Sigmoid colon (tissue), 7 donors: ENCODE data around the gene SKAP1. TPM values are rescaled to one million over a fixed set of nuclear protein-coding genes. Genes with fewer than 3 reads are reported as not detected.

Experiments
- DNase-seq: peaks from one replicate; pipeline ENCODE4 v3.0.0-alpha.2; 2019
- H3K27ac ChIP-seq, 4 donors: fragments of 200-600 bp; sonication (generic); one replicate each; pipeline ENCODE4 v1.5.1; 2016 to 2019; ENCODE audit warnings: mild to moderate bottlenecking in 1 of 4
- H3K27me3 ChIP-seq, 3 donors: fragments of 200-600 bp; sonication (generic); one replicate each; pipeline ENCODE4 v1.5.1; 2019; ENCODE audit warnings: mild to moderate bottlenecking in 1 of 3
- H3K36me3 ChIP-seq, 4 donors: fragments of 200-600 bp; sonication (generic); one replicate each; pipeline ENCODE4 v1.5.1; 2016 to 2019
- H3K4me1 ChIP-seq, 4 donors: fragments of 200-600 bp; sonication (generic); one replicate each; pipeline ENCODE4 v1.5.1; 2017 to 2019
- H3K4me3 ChIP-seq, 4 donors: fragments of 200-600 bp; sonication (generic); one replicate each; pipeline ENCODE4 v1.5.1; 2017 to 2019; ENCODE audit warnings: mild to moderate bottlenecking in 2 of 4, moderate library complexity in 1 of 4
- H3K9me3 ChIP-seq, 4 donors: fragments of 200-600 bp in 3 of 4; sonication (generic) in 3 of 4; one replicate each; pipeline versions ENCODE4 v1.5.1 to v1.6.1; 2013 to 2019
- EP300 ChIP-seq, 4 donors: sonication (generic); formaldehyde crosslinking; IDR thresholded peaks; one replicate each; pipeline ENCODE4 v1.6.1; 2017; ENCODE audit warnings: antibody characterized with exemption in 4 of 4
- POLR2A ChIP-seq, 2 donors: fragments of 450-650 bp; IDR thresholded peaks; one replicate each; pipeline ENCODE4 v1.6.1; 2016; ENCODE audit warnings: antibody characterized with exemption in 2 of 2, mild to moderate bottlenecking in 2 of 2, moderate library complexity in 2 of 2
- POLR2AphosphoS5 ChIP-seq, 4 donors: sonication (generic); formaldehyde crosslinking; IDR thresholded peaks; one replicate each; pipeline ENCODE4 v1.6.1; 2017; ENCODE audit warnings: antibody characterized with exemption in 4 of 4
- WGBS, 2 donors: extraction: QIAGEN DNeasy Blood & Tissue Kit; methylation state at CpG; one replicate each; pipeline ENCODE4 v1.1.7; 2013; 5-methylcytosine and 5-hydroxymethylcytosine counted together
- intact Hi-C: fragments of 100-400 bp; cut with DNase I; formaldehyde crosslinking; loops from one replicate; pipeline ENCODE4 v1.15.1; 2023
- polyA plus RNA-seq, 3 donors: library from polyadenylated mRNA; stranded (reverse); fragments of 200-250 nt; gene quantifications; one replicate each; pipeline ENCODE4 v1.2.3, GENCODE V29; 2013
- total RNA-seq, 4 donors: library from RNA; depleted of rRNA; stranded (reverse); fragments of >200 nt; gene quantifications; one replicate each; pipeline ENCODE4 v1.1.0, GENCODE V29; 2016
- TF ChIP-seq, protein P1 (sequence below), 4 experiments: fragments of 450-650 bp in 3 of 4; fragments of 200-600 bp in 1 of 4; IDR thresholded peaks; one replicate each; pipeline ENCODE4 v1.5.1; 2016 to 2019; ENCODE audit warnings: antibody characterized with exemption in 4 of 4, mild to moderate bottlenecking in 3 of 4, moderate library complexity in 2 of 4
- donor health status: healthy with polysubstance abuse.
- donor health status: Bipolar disorder and iron deficiency.
- donor health status: healthy.

Gene SKAP1
- total and polyA plus RNA-seq, 7 donors, result 0.36 to 10.3 (median 1.4) TPM; not detected in 1

DNA sequence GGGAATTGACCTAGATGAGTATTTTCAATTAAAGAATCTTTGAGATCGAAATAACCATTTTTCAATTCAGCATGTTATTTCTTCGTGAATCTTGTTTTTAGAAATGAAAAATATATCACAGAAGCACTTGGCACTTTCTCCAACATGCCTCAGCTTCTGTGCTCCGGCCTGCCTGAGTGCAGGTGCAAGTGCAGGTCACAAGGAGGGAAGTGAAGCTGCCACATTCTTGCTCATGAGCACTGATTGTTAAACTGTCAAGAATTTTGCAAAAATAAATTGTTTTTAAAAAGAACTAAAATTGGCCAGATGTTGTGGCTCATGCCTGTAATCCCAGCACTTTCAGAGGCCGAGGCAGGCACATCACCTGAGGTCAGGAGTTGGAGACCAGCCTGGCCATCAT, 38.3 kb upstream of the SKAP1 start:
- TF ChIP-seq, protein P1, sequence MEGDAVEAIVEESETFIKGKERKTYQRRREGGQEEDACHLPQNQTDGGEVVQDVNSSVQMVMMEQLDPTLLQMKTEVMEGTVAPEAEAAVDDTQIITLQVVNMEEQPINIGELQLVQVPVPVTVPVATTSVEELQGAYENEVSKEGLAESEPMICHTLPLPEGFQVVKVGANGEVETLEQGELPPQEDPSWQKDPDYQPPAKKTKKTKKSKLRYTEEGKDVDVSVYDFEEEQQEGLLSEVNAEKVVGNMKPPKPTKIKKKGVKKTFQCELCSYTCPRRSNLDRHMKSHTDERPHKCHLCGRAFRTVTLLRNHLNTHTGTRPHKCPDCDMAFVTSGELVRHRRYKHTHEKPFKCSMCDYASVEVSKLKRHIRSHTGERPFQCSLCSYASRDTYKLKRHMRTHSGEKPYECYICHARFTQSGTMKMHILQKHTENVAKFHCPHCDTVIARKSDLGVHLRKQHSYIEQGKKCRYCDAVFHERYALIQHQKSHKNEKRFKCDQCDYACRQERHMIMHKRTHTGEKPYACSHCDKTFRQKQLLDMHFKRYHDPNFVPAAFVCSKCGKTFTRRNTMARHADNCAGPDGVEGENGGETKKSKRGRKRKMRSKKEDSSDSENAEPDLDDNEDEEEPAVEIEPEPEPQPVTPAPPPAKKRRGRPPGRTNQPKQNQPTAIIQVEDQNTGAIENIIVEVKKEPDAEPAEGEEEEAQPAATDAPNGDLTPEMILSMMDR (IDR thresholded peaks at IDR 0.05), result no peak
- TF ChIP-seq POLR2AphosphoS5 (IDR thresholded peaks at IDR 0.05), result no peak
- TF ChIP-seq EP300 (IDR thresholded peaks at IDR 0.05), result no peak
- no peak for TF ChIP-seq POLR2A (IDR thresholded peaks at IDR 0.05)
- Histone ChIP-seq H3K4me3 (no peak overlapping the region), H3K4me1 (no peaks in the 10 kb centered on the region), H3K27me3 (peaks cover 0 to 6% (median 0%) of the 10 kb centered on the region in 3 donors), H3K27ac (no peak overlapping the region), H3K9me3 (no peaks in the 10 kb centered on the region), H3K36me3 (no peaks in the 10 kb centered on the region)
- no peak for DNase-seq
- intact Hi-C loops, result no loop called here
- WGBS, 2 donors, result 81 to 91% methylated on average over 4 of the region's 4 CpGs

GRCh38 chr17:48465884-48466283, 35.9 kb upstream of the SKAP1 start:
- H3K4me3 ChIP-seq, result no peak overlapping the region
- no peaks in the 10 kb centered on the region for H3K9me3 ChIP-seq
- no peaks in the 10 kb centered on the region for H3K36me3 ChIP-seq
- no peaks in the 10 kb centered on the region for H3K4me1 ChIP-seq
- 93 to 94% methylated on average over 2 of the region's 2 CpGs for WGBS, 2 donors
- no peak for DNase-seq
- H3K27me3 ChIP-seq, result peaks cover 0 to 6% (median 0%) of the 10 kb centered on the region in 3 donors
- intact Hi-C loops, result no loop called here
- TF ChIP-seq, protein P1 (IDR thresholded peaks at IDR 0.05), result no peak
- TF ChIP-seq POLR2AphosphoS5 (IDR thresholded peaks at IDR 0.05), result no peak
- TF ChIP-seq EP300 (IDR thresholded peaks at IDR 0.05), result no peak
- no peak for TF ChIP-seq POLR2A (IDR thresholded peaks at IDR 0.05)
- H3K27ac ChIP-seq, result no peak overlapping the region

- DNase-seq, result no peak
- Histone ChIP-seq H3K27me3 (peaks cover 0 to 6% (median 0%) of the 10 kb centered on the region in 3 donors), H3K27ac (no peak overlapping the region), H3K9me3 (no peaks in the 10 kb centered on the region), H3K36me3 (no peaks in the 10 kb centered on the region), H3K4me3 (no peak overlapping the region), H3K4me1 (no peaks in the 10 kb centered on the region)
- WGBS, 2 donors, result 67 to 73% methylated on average over 4 of the region's 4 CpGs
- TF ChIP-seq POLR2AphosphoS5 (IDR thresholded peaks at IDR 0.05), result no peak
- TF ChIP-seq POLR2A (IDR thresholded peaks at IDR 0.05), result no peak
- TF ChIP-seq, protein P1 (IDR thresholded peaks at IDR 0.05), result no peak
- TF ChIP-seq EP300 (IDR thresholded peaks at IDR 0.05), result no peak
- intact Hi-C loops, result no loop called here
Observed at GRCh38 chr17:48463526-48463925, 33.5 kb upstream of the SKAP1 start.

- intact Hi-C loops, result no loop called here
- Histone ChIP-seq H3K36me3 (no peaks in the 10 kb centered on the region), H3K4me1 (no peaks in the 10 kb centered on the region), H3K4me3 (no peak overlapping the region), H3K27me3 (peaks cover 0 to 6% (median 0%) of the 10 kb centered on the region in 3 donors), H3K27ac (no peak overlapping the region), H3K9me3 (no peaks in the 10 kb centered on the region)
- WGBS, 2 donors, result 47 to 53% methylated on average over 2 of the region's 2 CpGs
- DNase-seq, result no peak
- no peak for TF ChIP-seq POLR2A (IDR thresholded peaks at IDR 0.05)
- no peak for TF ChIP-seq EP300 (IDR thresholded peaks at IDR 0.05)
- TF ChIP-seq POLR2AphosphoS5 (IDR thresholded peaks at IDR 0.05), result no peak
- TF ChIP-seq, protein P1 (IDR thresholded peaks at IDR 0.05), result no peak
Observed at GRCh38 chr17:48462946-48463345, 32.9 kb upstream of the SKAP1 start.

DNA sequence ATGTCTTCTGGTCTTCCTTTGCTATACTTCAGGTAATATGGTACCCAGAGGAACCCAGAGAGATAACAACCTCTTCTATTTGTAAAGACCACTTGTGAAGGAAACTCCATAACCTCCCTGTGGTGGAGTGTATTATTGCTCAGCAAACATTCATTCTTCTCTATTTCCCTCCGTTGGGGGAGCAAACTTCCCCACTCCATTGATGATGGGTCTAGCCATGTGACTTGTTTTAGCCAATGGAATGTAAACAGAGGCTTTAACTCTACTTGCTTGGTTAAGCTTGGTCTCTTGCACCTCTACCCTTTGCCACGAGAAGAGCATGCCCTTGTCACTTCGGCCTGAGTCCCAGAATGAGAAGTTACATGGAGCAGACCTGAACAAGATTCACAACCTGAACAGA, 30.0 kb upstream of the SKAP1 start:
- TF ChIP-seq EP300 (IDR thresholded peaks at IDR 0.05) (no peak), POLR2AphosphoS5 (IDR thresholded peaks at IDR 0.05) (no peak), POLR2A (IDR thresholded peaks at IDR 0.05) (no peak)
- TF ChIP-seq, protein P1 (IDR thresholded peaks at IDR 0.05), result no peak
- DNase-seq, result no peak
- no peaks in the 10 kb centered on the region for H3K9me3 ChIP-seq
- intact Hi-C loops, result no loop called here
- 69 to 72% methylated on average over 3 of the region's 3 CpGs for WGBS, 2 donors
- H3K4me3 ChIP-seq, result no peak overlapping the region
- no peak overlapping the region for H3K27ac ChIP-seq
- peaks cover 0 to 7% (median 6%) of the 10 kb centered on the region in 4 donors for H3K4me1 ChIP-seq
- no peaks in the 10 kb centered on the region for H3K36me3 ChIP-seq
- H3K27me3 ChIP-seq, result peaks cover 0 to 7% (median 0%) of the 10 kb centered on the region in 3 donors
